Activated CD8-positive, alpha-beta T cell treated with anti-CD3 and anti-CD28 coated beads for 36 hours (primary cell): ENCODE measurements around the gene TPI1. TPM values are rescaled to one million over a fixed set of nuclear protein-coding genes. Genes with fewer than 3 reads are reported as not detected.

Experiments
- ATAC-seq: fragments of 200-7000 bp; cut with Tn5 transposase; one replicate; pipeline ENCODE4 v1.10.0; 2021; ENCODE audit warnings: mild to moderate bottlenecking, moderate library complexity
- CTCF ChIA-PET: fragments of 350-600 bp; sonication (Branson Sonifier 250); formaldehyde crosslinking; loops from one replicate; lab custom pipeline; 2021; ENCODE audit warnings: antibody characterized with exemption; lab: Charles Lee
- POLR2A ChIA-PET: fragments of 350-600 bp; sonication (Branson Sonifier 250); formaldehyde crosslinking; loops from one replicate; lab custom pipeline; 2021; ENCODE audit warnings: antibody characterized with exemption; lab: Charles Lee
- DNase-seq: peaks from one replicate; pipeline ENCODE4 v3.0.0-alpha.2; 2020
- H3K27ac Mint-ChIP-seq: one replicate; pipeline ENCODE4 v1.8.0; 2021; ENCODE audit warnings: mild to moderate bottlenecking, mixed read lengths
- H3K27me3 Mint-ChIP-seq: one replicate; pipeline ENCODE4 v1.8.0; 2021; ENCODE audit warnings: mixed read lengths
- H3K36me3 Mint-ChIP-seq: one replicate; pipeline ENCODE4 v1.8.0; 2021; ENCODE audit warnings: low read depth, mixed read lengths
- H3K4me1 Mint-ChIP-seq: one replicate; pipeline ENCODE4 v1.8.0; 2021; ENCODE audit warnings: low read depth, mixed read lengths
- H3K4me3 Mint-ChIP-seq: one replicate; pipeline ENCODE4 v1.8.0; 2021; ENCODE audit warnings: mild to moderate bottlenecking, moderate library complexity, mixed read lengths
- H3K9me3 Mint-ChIP-seq: one replicate; pipeline ENCODE4 v1.8.0; 2021; ENCODE audit warnings: mixed read lengths
- intact Hi-C: fragments of 100-400 bp; cut with micrococcal nuclease; formaldehyde crosslinking; loops from one replicate; pipeline ENCODE4 v1.10.0; 2022
- total RNA-seq, 2 experiments: library from RNA; stranded (reverse); gene quantifications; one replicate each; pipeline ENCODE4 v1.2.3, GENCODE V29; 2021
- TF ChIP-seq, protein P1 (sequence below): fragments of 200-600 bp; IDR thresholded peaks from one replicate; pipeline ENCODE4 v1.8.0; 2022; ENCODE audit warnings: antibody characterized with exemption, mild to moderate bottlenecking

The TPI1 gene
- total RNA-seq, 2 experiments from 2014 or later: 1,714 to 1,776 TPM

DNA sequence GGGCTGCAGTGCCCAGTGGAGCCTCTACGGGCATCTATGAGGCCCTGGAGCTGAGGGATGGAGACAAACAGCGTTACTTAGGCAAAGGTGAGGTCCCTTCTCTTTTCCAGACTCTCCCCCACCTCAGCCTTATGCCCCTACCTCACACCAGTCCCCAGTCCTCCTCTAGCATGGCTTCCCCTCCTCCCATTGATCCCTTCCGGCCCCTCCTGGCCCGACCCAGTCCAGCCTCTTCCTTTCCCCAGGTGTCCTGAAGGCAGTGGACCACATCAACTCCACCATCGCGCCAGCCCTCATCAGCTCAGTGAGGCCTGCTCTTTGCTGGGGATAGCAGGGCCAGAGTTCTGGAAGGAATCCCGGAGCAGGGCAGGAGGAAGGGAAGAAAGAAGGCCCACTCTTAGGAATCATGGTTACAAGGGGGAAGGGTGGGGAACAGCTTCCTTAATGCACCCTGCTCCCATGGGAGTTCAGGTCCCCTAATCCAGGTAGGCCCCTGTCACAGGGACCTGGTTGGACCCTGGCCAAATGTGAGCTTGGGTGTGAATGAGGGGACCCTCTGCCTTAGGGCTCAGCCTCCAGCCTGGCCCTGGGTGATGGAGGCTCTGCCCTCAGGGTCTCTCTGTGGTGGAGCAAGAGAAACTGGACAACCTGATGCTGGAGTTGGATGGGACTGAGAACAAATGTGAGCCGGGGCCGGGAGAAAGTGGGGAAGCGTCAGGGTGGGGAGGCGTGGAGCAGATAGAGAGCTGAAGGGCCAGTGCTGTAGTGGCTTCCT lies 49.3 kb downstream of the TPI1 start:
- Mint-ChIP-seq H3K27ac (peak overlapping the region; percentile 52), H3K27me3 (no peaks in the 10 kb centered on the region), H3K4me1 (peaks cover 43% of the 10 kb centered on the region), H3K36me3 (peaks cover 53% of the 10 kb centered on the region), H3K4me3 (peak overlapping the region; percentile 95), H3K9me3 (no peaks in the 10 kb centered on the region)
- TF ChIP-seq, protein P1, sequence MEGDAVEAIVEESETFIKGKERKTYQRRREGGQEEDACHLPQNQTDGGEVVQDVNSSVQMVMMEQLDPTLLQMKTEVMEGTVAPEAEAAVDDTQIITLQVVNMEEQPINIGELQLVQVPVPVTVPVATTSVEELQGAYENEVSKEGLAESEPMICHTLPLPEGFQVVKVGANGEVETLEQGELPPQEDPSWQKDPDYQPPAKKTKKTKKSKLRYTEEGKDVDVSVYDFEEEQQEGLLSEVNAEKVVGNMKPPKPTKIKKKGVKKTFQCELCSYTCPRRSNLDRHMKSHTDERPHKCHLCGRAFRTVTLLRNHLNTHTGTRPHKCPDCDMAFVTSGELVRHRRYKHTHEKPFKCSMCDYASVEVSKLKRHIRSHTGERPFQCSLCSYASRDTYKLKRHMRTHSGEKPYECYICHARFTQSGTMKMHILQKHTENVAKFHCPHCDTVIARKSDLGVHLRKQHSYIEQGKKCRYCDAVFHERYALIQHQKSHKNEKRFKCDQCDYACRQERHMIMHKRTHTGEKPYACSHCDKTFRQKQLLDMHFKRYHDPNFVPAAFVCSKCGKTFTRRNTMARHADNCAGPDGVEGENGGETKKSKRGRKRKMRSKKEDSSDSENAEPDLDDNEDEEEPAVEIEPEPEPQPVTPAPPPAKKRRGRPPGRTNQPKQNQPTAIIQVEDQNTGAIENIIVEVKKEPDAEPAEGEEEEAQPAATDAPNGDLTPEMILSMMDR: no peak
- POLR2A ChIA-PET: interaction anchor here (0.9 to 8.2 kb wide), 9 partner anchors 9 to 127 kb away, joined by 3 to 62 read pairs (median 5); partner anchors contain the start of genes C12orf57 and RNU7-1
- ATAC-seq (no peak), DNase-seq (no peak)
- intact Hi-C loops: no loop called here
- CTCF ChIA-PET: interaction anchor here (0.9 to 1.8 kb wide), 4 partner anchors 10 to 48 kb away, joined by 3 to 9 read pairs (median 4); no protein-coding TSS in a partner anchor

DNA sequence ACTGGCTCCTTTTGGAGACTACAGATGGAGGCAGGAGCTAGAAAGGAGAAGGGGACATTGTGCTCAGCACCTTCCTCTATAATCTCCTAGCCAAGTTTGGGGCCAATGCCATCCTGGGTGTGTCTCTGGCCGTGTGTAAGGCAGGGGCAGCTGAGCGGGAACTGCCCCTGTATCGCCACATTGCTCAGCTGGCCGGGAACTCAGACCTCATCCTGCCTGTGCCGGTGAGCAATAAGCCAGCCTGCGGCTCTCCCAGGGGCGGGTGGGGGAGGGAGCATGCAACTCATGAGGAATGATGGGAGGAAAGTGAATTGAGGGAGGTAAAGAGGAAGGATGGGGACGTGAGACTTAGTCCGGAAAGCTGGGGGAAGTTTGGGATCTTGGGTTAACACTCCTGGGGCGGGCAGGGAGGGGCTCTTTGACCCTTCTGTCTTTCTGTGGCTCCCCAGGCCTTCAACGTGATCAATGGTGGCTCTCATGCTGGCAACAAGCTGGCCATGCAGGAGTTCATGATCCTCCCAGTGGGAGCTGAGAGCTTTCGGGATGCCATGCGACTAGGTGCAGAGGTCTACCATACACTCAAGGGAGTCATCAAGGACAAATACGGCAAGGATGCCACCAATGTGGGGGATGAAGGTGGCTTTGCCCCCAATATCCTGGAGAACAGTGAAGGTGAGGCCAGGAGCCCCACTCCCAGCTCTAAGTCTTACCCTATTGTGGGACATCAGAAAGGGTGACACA lies 50.3 kb downstream of the TPI1 start:
- peaks cover 58% of the 10 kb centered on the region for H3K36me3 Mint-ChIP-seq

DNA sequence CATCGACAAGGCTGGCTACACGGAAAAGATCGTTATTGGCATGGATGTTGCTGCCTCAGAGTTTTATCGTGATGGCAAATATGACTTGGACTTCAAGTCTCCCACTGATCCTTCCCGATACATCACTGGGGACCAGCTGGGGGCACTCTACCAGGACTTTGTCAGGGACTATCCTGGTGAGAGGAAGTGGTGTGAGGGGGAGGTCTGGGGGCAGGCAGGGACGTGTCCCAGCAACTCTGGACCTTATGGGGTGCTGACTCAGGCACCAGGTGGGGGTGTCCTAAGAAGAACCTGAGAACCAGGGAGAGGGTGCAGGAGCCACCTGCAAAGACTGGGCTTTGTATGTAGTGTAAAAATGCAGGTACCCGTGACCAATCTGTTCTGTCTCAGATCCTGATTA lies 52.3 kb downstream of the TPI1 start:
- Mint-ChIP-seq H3K27ac (peak overlapping the region; percentile 49), H3K36me3 (peaks cover 67% of the 10 kb centered on the region), H3K4me1 (peaks cover 47% of the 10 kb centered on the region), H3K27me3 (no peaks in the 10 kb centered on the region), H3K9me3 (no peaks in the 10 kb centered on the region), H3K4me3 (no peak overlapping the region)
- no peak for DNase-seq
- ChIA-PET CTCF (interaction anchor here (0.9 to 1.2 kb wide), 2 partner anchors 14 to 41 kb away, joined by 3 read pairs; no protein-coding TSS in a partner anchor), POLR2A (interaction anchor here (0.6 to 1.6 kb wide), 7 partner anchors 9 to 48 kb away, joined by 3 to 7 read pairs (median 3); partner anchors contain the start of genes C12orf57, LRRC23 and RNU7-1)
- TF ChIP-seq, protein P1: no peak
- ATAC-seq: no peak
- intact Hi-C loops: no loop called here

More for the DNA sequence above, 50.3 kb downstream of the TPI1 start:
- no peaks in the 10 kb centered on the region for H3K9me3 Mint-ChIP-seq
- TF ChIP-seq, protein P1: no peak
- DNase-seq (no peak), ATAC-seq (no peak)
- POLR2A ChIA-PET: interaction anchor here (0.9 to 8.2 kb wide), 7 partner anchors 9 to 26 kb away, joined by 3 to 62 read pairs (median 5); partner anchors contain the start of genes C12orf57 and RNU7-1
- intact Hi-C loops: no loop called here
- H3K4me1 Mint-ChIP-seq: peaks cover 48% of the 10 kb centered on the region
- no peak overlapping the region for H3K27ac Mint-ChIP-seq
- H3K27me3 Mint-ChIP-seq: no peaks in the 10 kb centered on the region
- H3K4me3 Mint-ChIP-seq: no peak overlapping the region
- CTCF ChIA-PET: interaction anchor here (0.9 to 1.8 kb wide), 4 partner anchors 9 to 48 kb away, joined by 3 to 9 read pairs (median 4); no protein-coding TSS in a partner anchor

Other genes starting within 250 kb of the TPI1 start
- 1 to 10 TPM; 6.6 to 8.1 TPM for gene LPAR5, start 231.6 kb upstream of the TPI1 start, total RNA-seq
- gene ACRBP, start 220.1 kb upstream of the TPI1 start, total RNA-seq: 1 to 10 TPM; 1.3 to 2.0 TPM
- gene ING4, start 204.4 kb upstream of the TPI1 start, total RNA-seq: 10 to 100 TPM; 16.6 to 16.7 TPM
- gene ZNF384, start 178.2 kb upstream of the TPI1 start, total RNA-seq: 10 to 100 TPM; 55.2 to 56.7 TPM
- gene PIANP, start 166.7 kb upstream of the TPI1 start, total RNA-seq: not detected
- 10 to 100 TPM; 35.9 to 38.8 TPM for gene COPS7A, start 143.5 kb upstream of the TPI1 start, total RNA-seq
- gene MLF2, start 114.4 kb upstream of the TPI1 start, total RNA-seq: 100 to 1,000 TPM; 149 to 151 TPM
- 10 to 100 TPM; 78.6 TPM for gene PTMS, start 101.2 kb upstream of the TPI1 start, total RNA-seq
- gene LAG3, start 95.0 kb upstream of the TPI1 start, total RNA-seq: 100 to 1,000 TPM; 264 to 268 TPM
- 10 to 100 TPM; 11.1 to 14.1 TPM for gene CD4, start 78.0 kb upstream of the TPI1 start, total RNA-seq
- gene GPR162, start 45.7 kb upstream of the TPI1 start, total RNA-seq: 1 to 10 TPM; 2.0 to 2.1 TPM
- gene P3H3, start 39.1 kb upstream of the TPI1 start, total RNA-seq: 1 to 10 TPM; 2.1 to 2.3 TPM
- 1 to 10 TPM in 1 of 2 experiments, under 1 TPM in 1; 0.50 to 1.1 TPM for gene GNB3, start 26.6 kb upstream of the TPI1 start, total RNA-seq
- 10 to 100 TPM; 74.6 to 83.8 TPM for gene CDCA3, start 16.2 kb upstream of the TPI1 start, total RNA-seq
- 100 to 1,000 TPM; 109 to 112 TPM for gene USP5, start 15.4 kb upstream of the TPI1 start, total RNA-seq
- 1 to 10 TPM; 2.2 to 2.6 TPM for gene SPSB2, start 5.8 kb downstream of the TPI1 start, total RNA-seq
- gene LRRC23, start 37.3 kb downstream of the TPI1 start, total RNA-seq: 1 to 10 TPM; 4.6 to 5.3 TPM
- 100 to 1,000 TPM; 315 to 330 TPM for gene ENO2, start 47.0 kb downstream of the TPI1 start, total RNA-seq
- 10 to 100 TPM; 26.4 to 28.5 TPM for gene ATN1, start 60.4 kb downstream of the TPI1 start, total RNA-seq
- gene RNU7-1, start 76.3 kb downstream of the TPI1 start, total RNA-seq: not detected
- 100 to 1,000 TPM; 226 to 244 TPM for gene C12orf57, start 76.5 kb downstream of the TPI1 start, total RNA-seq
- gene PTPN6, start 83.8 kb downstream of the TPI1 start, total RNA-seq: 100 to 1,000 TPM; 485 to 489 TPM
- gene PHB2, start 103.1 kb downstream of the TPI1 start, total RNA-seq: 100 to 1,000 TPM; 419 to 428 TPM
- 10 to 100 TPM; 88.6 to 97.8 TPM for gene EMG1, start 103.4 kb downstream of the TPI1 start, total RNA-seq
- 10 to 100 TPM; 17.3 to 18.1 TPM for gene LPCAT3, start 150.9 kb downstream of the TPI1 start, total RNA-seq
- gene C1S, start 193.2 kb downstream of the TPI1 start, total RNA-seq: 1 to 10 TPM; 1.7 TPM
- gene C1R, start 224.9 kb downstream of the TPI1 start, total RNA-seq: 1 to 10 TPM in 1 of 2 experiments, under 1 TPM in 1; 0.97 to 2.4 TPM
- gene C1RL, start 241.7 kb downstream of the TPI1 start, total RNA-seq: 10 to 100 TPM; 10.5 to 11.8 TPM